Right cardiac atrium (tissue), 5 donors: Measurements from ENCODE around the gene PMEPA1. TPM values are rescaled to one million over a fixed set of nuclear protein-coding genes. Genes with fewer than 3 reads are reported as not detected.

Experiments used
- ATAC-seq, 2 donors: fragments of 200-7000 bp; cut with Tn5 transposase; one replicate each; pipeline versions ENCODE4 v1.8.0 to v1.9.1; 2020; ENCODE audit warnings: moderate library complexity in 2 of 2, mild to moderate bottlenecking in 1 of 2
- DNase-seq, 3 donors: peaks; one replicate each; pipeline ENCODE4 v3.0.0-alpha.2; 2020
- H3K27ac ChIP-seq: one replicate; pipeline ENCODE4 v1.5.1; 2013; ENCODE audit warnings: mild to moderate bottlenecking, low read length, control low read depth, moderate library complexity
- H3K27me3 ChIP-seq: one replicate; pipeline ENCODE4 v1.6.1; 2013; ENCODE audit not compliant: control insufficient read depth, insufficient read depth
- H3K4me1 ChIP-seq: one replicate; pipeline ENCODE4 v1.6.1; 2013; ENCODE audit warnings: low read length; ENCODE audit not compliant: control insufficient read depth, insufficient read depth
- H3K4me3 ChIP-seq: one replicate; pipeline ENCODE4 v1.5.1; 2013; ENCODE audit warnings: low read length, control low read depth
- H3K9me3 ChIP-seq: one replicate; pipeline ENCODE4 v1.6.1; 2013; ENCODE audit warnings: low read length; ENCODE audit not compliant: control insufficient read depth
- whole genome bisulfite sequencing: extraction: QIAGEN DNeasy Blood & Tissue Kit; methylation state at CpG from one replicate; pipeline ENCODE4 v1.1.7; 2013; 5-methylcytosine and 5-hydroxymethylcytosine counted together
- intact Hi-C, 4 donors: fragments of 100-400 bp; cut with DNase I; formaldehyde crosslinking; loops; one replicate each; pipeline versions ENCODE4 v1.11.0 to v1.14.0; 2022 to 2023
- polyA plus RNA-seq: library from polyadenylated mRNA; stranded (reverse); fragments of 200-250 nt; gene quantifications from one replicate; pipeline ENCODE4 v1.2.3, GENCODE V29; 2013
- total RNA-seq, 4 donors: library from RNA; stranded (reverse); fragmentation: NEBNext Ultra II Directional; extraction: Animal tissue kit (Norgen Biotek cat#: 25700); gene quantifications; one replicate each; pipeline ENCODE4 v1.2.1, GENCODE V29; 2021
- donor health status: healthy with polysubstance abuse.
- donor health status: DM: no; HTN: yes; CAD: no.
- donor health status: DM: no; HTN: no; CAD: no.
- donor health status: DM: no; HTN: yes; CAD: no; lungs with severe emphysema.
- donor health status: DM: yes; HTN: yes; CAD: no.

The PMEPA1 gene
- total and polyA plus RNA-seq, 5 donors: 17.3 to 82.0 (median 37.5) TPM

- DNase-seq: peak in 1 of 3 donors; percentile 51
- Histone ChIP-seq H3K27me3 (no peaks in the 10 kb centered on the region), H3K9me3 (no peaks in the 10 kb centered on the region), H3K4me3 (no peak overlapping the region), H3K4me1 (peaks cover 9% of the 10 kb centered on the region), H3K27ac (no peak overlapping the region)
- intact Hi-C loops: no loop called here
- ATAC-seq: no peak
- WGBS: 63% methylated on average over 12 of the region's 12 CpGs
Measured at GRCh38 chr20:57675773-57676172, 34.0 kb downstream of the PMEPA1 start.

- no peaks in the 10 kb centered on the region for H3K9me3 ChIP-seq
- peaks cover 9% of the 10 kb centered on the region for H3K4me1 ChIP-seq
- peak in 1 of 3 donors; percentile 27 for DNase-seq
- intact Hi-C loops: no loop called here
- WGBS: 91% methylated on average over 17 of the region's 17 CpGs
- H3K4me3 ChIP-seq: no peak overlapping the region
- no peak overlapping the region for H3K27ac ChIP-seq
- no peak for ATAC-seq
- H3K27me3 ChIP-seq: no peaks in the 10 kb centered on the region
Measured at GRCh38 chr20:57672953-57673575, 36.8 kb downstream of the PMEPA1 start.

GRCh38 chr20:57672164-57672563 is 37.7 kb downstream of the PMEPA1 start:
- Histone ChIP-seq H3K27ac (no peak overlapping the region), H3K9me3 (no peaks in the 10 kb centered on the region), H3K27me3 (no peaks in the 10 kb centered on the region), H3K4me3 (no peak overlapping the region), H3K4me1 (peaks cover 9% of the 10 kb centered on the region)
- DNase-seq: peak; percentile 78 to 86 (median 85)
- intact Hi-C loops: no loop called here
- 38% methylated on average over 26 of the region's 26 CpGs for WGBS
- peak; percentile 69 to 88 for ATAC-seq

- 80% methylated on average over 4 of the region's 4 CpGs for WGBS
- Histone ChIP-seq H3K4me1 (peaks cover 7% of the 10 kb centered on the region), H3K27me3 (no peaks in the 10 kb centered on the region), H3K9me3 (no peaks in the 10 kb centered on the region), H3K4me3 (no peak overlapping the region), H3K27ac (no peak overlapping the region)
- intact Hi-C loops: no loop called here
- ATAC-seq: no peak
- DNase-seq: no peak
Measured at GRCh38 chr20:57671662-57672061, 38.2 kb downstream of the PMEPA1 start.

GRCh38 chr20:57671072-57671391 is 38.8 kb downstream of the PMEPA1 start:
- peaks cover 7% of the 10 kb centered on the region for H3K4me1 ChIP-seq

GRCh38 chr20:57670288-57671071 is 39.3 kb downstream of the PMEPA1 start:
- H3K4me1 ChIP-seq: peaks cover 7% of the 10 kb centered on the region
- H3K9me3 ChIP-seq: no peaks in the 10 kb centered on the region

More at GRCh38 chr20:57671072-57671391, 38.8 kb downstream of the PMEPA1 start:
- DNase-seq (no peak), ATAC-seq (no peak)
- Histone ChIP-seq H3K27me3 (no peaks in the 10 kb centered on the region), H3K9me3 (no peaks in the 10 kb centered on the region), H3K27ac (no peak overlapping the region), H3K4me3 (no peak overlapping the region)
- 77% methylated on average over 10 of the region's 10 CpGs for WGBS
- intact Hi-C loops: no loop called here

GRCh38 chr20:57669632-57670031 is 40.2 kb downstream of the PMEPA1 start:
- Histone ChIP-seq H3K27ac (no peak overlapping the region), H3K9me3 (no peaks in the 10 kb centered on the region), H3K27me3 (no peaks in the 10 kb centered on the region), H3K4me3 (no peak overlapping the region), H3K4me1 (peaks cover 7% of the 10 kb centered on the region)
- WGBS: 93% methylated on average over 8 of the region's 8 CpGs
- ATAC-seq (no peak), DNase-seq (no peak)
- intact Hi-C loops: no loop called here

More at GRCh38 chr20:57670288-57671071, 39.3 kb downstream of the PMEPA1 start:
- Histone ChIP-seq H3K27me3 (no peaks in the 10 kb centered on the region), H3K27ac (no peak overlapping the region), H3K4me3 (no peak overlapping the region)
- DNase-seq (peak in 2 of 3 donors; percentile 28 to 53), ATAC-seq (no peak)
- 78% methylated on average over 21 of the region's 21 CpGs for WGBS
- intact Hi-C loops: no loop called here

GRCh38 chr20:57667924-57668782 is 41.7 kb downstream of the PMEPA1 start:
- intact Hi-C loops: no loop called here
- 78% methylated on average over 18 of the region's 18 CpGs for WGBS

GRCh38 chr20:57667388-57667787 is 42.4 kb downstream of the PMEPA1 start:
- H3K9me3 ChIP-seq: no peaks in the 10 kb centered on the region
- H3K27ac ChIP-seq: no peak overlapping the region
- intact Hi-C loops: no loop called here
- ATAC-seq (no peak), DNase-seq (peak in 2 of 3 donors; percentile 45 to 49)
- H3K4me3 ChIP-seq: no peak overlapping the region
- no peaks in the 10 kb centered on the region for H3K27me3 ChIP-seq
- WGBS: 81% methylated on average over 16 of the region's 16 CpGs
- peaks cover under 1% of the 10 kb centered on the region for H3K4me1 ChIP-seq

More at GRCh38 chr20:57667924-57668782, 41.7 kb downstream of the PMEPA1 start:
- Histone ChIP-seq H3K4me1 (peaks cover 7% of the 10 kb centered on the region), H3K27me3 (no peaks in the 10 kb centered on the region), H3K4me3 (no peak overlapping the region), H3K27ac (no peak overlapping the region), H3K9me3 (no peaks in the 10 kb centered on the region)
- ATAC-seq: no peak
- peak in 1 of 3 donors; percentile 45 for DNase-seq

- intact Hi-C loops: no loop called here
- H3K27me3 ChIP-seq: no peaks in the 10 kb centered on the region
- 84% methylated on average over 13 of the region's 13 CpGs for WGBS
- ATAC-seq (no peak), DNase-seq (peak in 1 of 3 donors; percentile 5)
- no peaks in the 10 kb centered on the region for H3K9me3 ChIP-seq
- no peak overlapping the region for H3K4me3 ChIP-seq
- no peak overlapping the region for H3K27ac ChIP-seq
- no peaks in the 10 kb centered on the region for H3K4me1 ChIP-seq
Measured at GRCh38 chr20:57666834-57667157, 43.0 kb downstream of the PMEPA1 start.
